Sigmoid colon (tissue), 7 donors: ENCODE data around the gene PCDHB6. TPM values are rescaled to one million over a fixed set of nuclear protein-coding genes. Genes with fewer than 3 reads are reported as not detected.
"Not testable (repeated sequence)": the region's sequence is repeated elsewhere in the genome, so short reads cannot be mapped to it uniquely, and the experiment has no call there.

Source experiments
- DNase-seq: peaks from one replicate; pipeline ENCODE4 v3.0.0-alpha.2; 2019
- H3K27ac ChIP-seq, 4 donors: fragments of 200-600 bp; sonication (generic); one replicate each; pipeline ENCODE4 v1.5.1; 2016 to 2019; ENCODE audit warnings: mild to moderate bottlenecking in 1 of 4
- H3K27me3 ChIP-seq, 3 donors: fragments of 200-600 bp; sonication (generic); one replicate each; pipeline ENCODE4 v1.5.1; 2019; ENCODE audit warnings: mild to moderate bottlenecking in 1 of 3
- H3K36me3 ChIP-seq, 4 donors: fragments of 200-600 bp; sonication (generic); one replicate each; pipeline ENCODE4 v1.5.1; 2016 to 2019
- H3K4me1 ChIP-seq, 4 donors: fragments of 200-600 bp; sonication (generic); one replicate each; pipeline ENCODE4 v1.5.1; 2017 to 2019
- H3K4me3 ChIP-seq, 4 donors: fragments of 200-600 bp; sonication (generic); one replicate each; pipeline ENCODE4 v1.5.1; 2017 to 2019; ENCODE audit warnings: mild to moderate bottlenecking in 2 of 4, moderate library complexity in 1 of 4
- H3K9me3 ChIP-seq, 4 donors: fragments of 200-600 bp in 3 of 4; sonication (generic) in 3 of 4; one replicate each; pipeline versions ENCODE4 v1.5.1 to v1.6.1; 2013 to 2019
- CTCF ChIP-seq, 4 experiments: fragments of 450-650 bp in 3 of 4; fragments of 200-600 bp in 1 of 4; IDR thresholded peaks; one replicate each; pipeline ENCODE4 v1.5.1; 2016 to 2019; ENCODE audit warnings: antibody characterized with exemption in 4 of 4, mild to moderate bottlenecking in 3 of 4, moderate library complexity in 2 of 4
- EP300 ChIP-seq, 4 donors: sonication (generic); formaldehyde crosslinking; IDR thresholded peaks; one replicate each; pipeline ENCODE4 v1.6.1; 2017; ENCODE audit warnings: antibody characterized with exemption in 4 of 4
- POLR2A ChIP-seq, 2 donors: fragments of 450-650 bp; IDR thresholded peaks; one replicate each; pipeline ENCODE4 v1.6.1; 2016; ENCODE audit warnings: antibody characterized with exemption in 2 of 2, mild to moderate bottlenecking in 2 of 2, moderate library complexity in 2 of 2
- POLR2AphosphoS5 ChIP-seq, 4 donors: sonication (generic); formaldehyde crosslinking; IDR thresholded peaks; one replicate each; pipeline ENCODE4 v1.6.1; 2017; ENCODE audit warnings: antibody characterized with exemption in 4 of 4
- WGBS, 2 donors: extraction: QIAGEN DNeasy Blood & Tissue Kit; methylation state at CpG; one replicate each; pipeline ENCODE4 v1.1.7; 2013; 5-methylcytosine and 5-hydroxymethylcytosine counted together
- intact Hi-C: fragments of 100-400 bp; cut with DNase I; formaldehyde crosslinking; loops from one replicate; pipeline ENCODE4 v1.15.1; 2023
- polyA plus RNA-seq, 3 donors: library from polyadenylated mRNA; stranded (reverse); fragments of 200-250 nt; gene quantifications; one replicate each; pipeline ENCODE4 v1.2.3, GENCODE V29; 2013
- total RNA-seq, 4 donors: library from RNA; depleted of rRNA; stranded (reverse); fragments of >200 nt; gene quantifications; one replicate each; pipeline ENCODE4 v1.1.0, GENCODE V29; 2016
- donor health status: healthy with polysubstance abuse.
- donor health status: Bipolar disorder and iron deficiency.
- donor health status: healthy.

PCDHB6 gene
- 1 to 10 TPM in 3 of 4 donors, under 1 TPM in 1; 0.71 to 2.3 (median 1.4) TPM for total RNA-seq
- under 1 TPM in 1 of 3 donors, not detected in 2; 0.12 TPM for polyA plus RNA-seq

DNA sequence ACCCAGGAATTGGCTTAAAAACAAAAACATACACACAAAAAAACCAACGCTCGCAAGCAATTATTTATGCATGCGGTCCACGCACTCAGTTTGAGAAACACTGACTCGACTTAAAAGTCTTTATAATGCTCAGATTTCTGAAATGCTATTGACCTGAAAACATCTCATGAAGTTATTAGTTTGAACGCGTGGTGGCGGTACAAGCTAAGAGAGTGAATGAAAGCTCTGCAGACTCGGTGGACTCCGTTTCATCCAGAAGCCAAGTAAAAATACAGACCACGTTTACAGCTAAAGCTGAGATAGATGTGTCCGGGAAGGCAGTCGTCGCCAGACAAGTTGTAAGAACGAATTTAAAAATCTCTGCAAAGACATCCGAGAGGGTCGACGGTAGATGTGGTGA lies at the start of gene PCDHB6:
PCDHB6 (plus strand) TSS at position 246 of the 400 bp plus-strand sequence. CDS start 201 bp downstream, outside the sequence.
- Histone ChIP-seq H3K4me3 (peak within 1 kb of the TSS in 1 of 4 donors; percentile 27), H3K27me3 (peaks cover 0 to 18% (median 0%) of the 10 kb centered on the region in 3 donors), H3K36me3 (no peaks in the 10 kb centered on the region)

DNA sequence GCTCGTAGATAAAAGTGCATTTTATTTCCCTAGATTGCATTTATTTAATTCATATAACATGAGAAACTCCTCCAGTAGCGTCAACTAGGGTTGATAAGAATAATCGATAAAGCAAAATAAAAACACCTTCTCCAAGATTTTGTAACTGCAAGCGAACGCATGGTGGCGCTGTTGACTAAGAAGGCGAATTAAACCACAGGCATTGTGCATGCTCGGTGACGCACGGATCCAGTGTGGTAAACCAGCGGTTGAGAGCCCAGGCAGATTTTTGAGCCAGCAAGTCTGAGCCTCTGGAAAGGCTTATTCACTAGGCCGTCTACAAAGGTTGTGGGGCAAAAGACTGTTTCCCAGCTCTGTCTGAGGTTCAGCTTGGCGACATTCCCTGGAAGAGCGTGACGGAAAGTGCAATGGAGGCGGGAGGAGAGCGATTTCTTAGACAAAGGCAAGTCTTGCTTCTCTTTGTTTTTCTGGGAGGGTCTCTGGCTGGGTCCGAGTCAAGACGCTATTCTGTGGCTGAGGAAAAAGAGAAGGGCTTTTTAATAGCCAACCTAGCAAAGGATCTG lies 49.5 kb upstream of the PCDHB6 start, which contains the start of gene PCDHB3:
PCDHB3 (plus strand) TSS at position 231 of the 563 bp plus-strand sequence; CDS start at position 408, 177 bp downstream.
- Histone ChIP-seq H3K27ac (peak within 1 kb of the TSS in 2 of 4 donors; percentile 22 to 59), H3K4me3 (peak within 1 kb of the TSS in 3 of 4 donors; percentile 4 to 34 (median 24)), H3K27me3 (peaks cover 0 to 36% (median 0%) of the 10 kb centered on the region in 3 donors), H3K36me3 (no peaks in the 10 kb centered on the region), H3K4me1 (no peaks in the 10 kb centered on the region), H3K9me3 (peaks cover 6 to 30% (median 20%) of the 10 kb centered on the region in 4 donors)
- DNase-seq: no peak
- TF ChIP-seq CTCF (IDR thresholded peaks at IDR 0.05) (no peak), POLR2AphosphoS5 (IDR thresholded peaks at IDR 0.05) (no peak), EP300 (IDR thresholded peaks at IDR 0.05) (no peak), POLR2A (IDR thresholded peaks at IDR 0.05) (no peak)
- intact Hi-C loops: no loop called here
- 23 to 48% methylated on average over 19 of the region's 19 CpGs for WGBS, 2 donors

More for the DNA sequence above, at the start of gene PCDHB6:
- no peak for TF ChIP-seq POLR2AphosphoS5 (IDR thresholded peaks at IDR 0.05)
- TF ChIP-seq POLR2A (IDR thresholded peaks at IDR 0.05): no peak
- no peak for TF ChIP-seq EP300 (IDR thresholded peaks at IDR 0.05)
- TF ChIP-seq CTCF (IDR thresholded peaks at IDR 0.05): no peak
- 20 to 41% methylated on average over 18 of the region's 18 CpGs for WGBS, 2 donors
- no peak for DNase-seq
- no peak within 1 kb of the TSS for H3K27ac ChIP-seq
- no peaks in the 10 kb centered on the region for H3K4me1 ChIP-seq
- H3K9me3 ChIP-seq: peaks cover 6 to 51% (median 28%) of the 10 kb centered on the region in 4 donors
- intact Hi-C loops: no loop called here

DNA sequence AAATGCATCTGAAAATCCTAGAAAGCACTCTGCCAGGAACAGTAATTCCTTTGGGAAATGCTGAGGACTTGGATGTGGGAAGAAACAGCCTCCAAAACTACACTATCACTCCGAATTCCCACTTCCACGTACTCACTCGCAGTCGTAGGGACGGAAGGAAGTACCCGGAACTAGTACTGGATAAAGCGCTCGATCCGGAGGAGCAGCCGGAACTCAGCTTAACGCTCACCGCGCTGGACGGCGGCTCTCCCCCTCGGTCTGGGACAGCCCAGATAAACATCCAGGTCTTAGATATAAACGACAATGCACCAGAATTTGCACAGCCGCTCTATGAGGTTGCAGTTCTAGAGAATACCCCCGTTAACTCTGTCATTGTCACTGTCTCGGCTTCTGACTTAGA lies 48.8 kb upstream of the PCDHB6 start:
- 46 to 67% methylated on average over 20 of the region's 20 CpGs for WGBS, 2 donors
- Histone ChIP-seq H3K4me1 (no peaks in the 10 kb centered on the region), H3K27me3 (peaks cover 0 to 30% (median 0%) of the 10 kb centered on the region in 3 donors), H3K9me3 (peaks cover 0 to 25% (median 17%) of the 10 kb centered on the region in 4 donors), H3K36me3 (no peaks in the 10 kb centered on the region), H3K4me3 (peak overlapping the region in 2 of 4 donors; percentile 24 to 34), H3K27ac (no peak overlapping the region)
- TF ChIP-seq CTCF (IDR thresholded peaks at IDR 0.05) (no peak), EP300 (IDR thresholded peaks at IDR 0.05) (no peak), POLR2AphosphoS5 (IDR thresholded peaks at IDR 0.05) (no peak), POLR2A (IDR thresholded peaks at IDR 0.05) (no peak)
- intact Hi-C loops: no loop called here
- DNase-seq: no peak

GRCh38 chr5:141102070-141102469 lies 47.8 kb upstream of the PCDHB6 start:
- H3K9me3 ChIP-seq: peaks cover 0 to 23% (median 16%) of the 10 kb centered on the region in 4 donors
- H3K36me3 ChIP-seq, intact Hi-C loops, H3K4me3 ChIP-seq, DNase-seq, H3K27ac ChIP-seq, H3K4me1 ChIP-seq: not testable (repeated sequence)
- 52 to 79% methylated on average over 39 of the region's 39 CpGs for WGBS, 2 donors
- peaks cover 0 to 30% (median 0%) of the 10 kb centered on the region in 3 donors for H3K27me3 ChIP-seq

DNA sequence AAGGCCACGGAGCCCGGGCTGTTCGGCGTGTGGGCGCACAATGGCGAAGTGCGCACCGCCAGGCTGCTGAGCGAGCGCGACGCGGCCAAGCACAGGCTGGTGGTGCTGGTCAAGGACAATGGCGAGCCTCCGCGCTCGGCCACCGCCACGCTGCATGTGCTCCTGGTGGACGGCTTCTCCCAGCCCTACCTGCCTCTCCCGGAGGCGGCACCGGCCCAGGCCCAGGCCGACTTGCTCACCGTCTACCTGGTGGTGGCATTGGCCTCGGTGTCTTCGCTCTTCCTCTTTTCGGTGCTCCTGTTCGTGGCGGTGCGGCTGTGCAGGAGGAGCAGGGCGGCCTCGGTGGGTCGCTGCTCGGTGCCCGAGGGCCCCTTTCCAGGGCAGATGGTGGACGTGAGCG lies 47.4 kb upstream of the PCDHB6 start:
- H3K4me3 ChIP-seq, H3K4me1 ChIP-seq, H3K27ac ChIP-seq, intact Hi-C loops, DNase-seq, H3K36me3 ChIP-seq: not testable (repeated sequence)
- H3K9me3 ChIP-seq: peaks cover 0 to 23% (median 16%) of the 10 kb centered on the region in 4 donors
- H3K27me3 ChIP-seq: peaks cover 0 to 29% (median 0%) of the 10 kb centered on the region in 3 donors
- WGBS, 2 donors: 46 to 79% methylated on average over 33 to 36 of the region's 38 CpGs
